IPS DF 6.9 (cell line): ENCODE measurements around the gene FRMD4A.

Source experiments
- DNase-seq: peaks from one replicate; pipeline ENCODE4 v3.0.0-alpha.2; 2013; ENCODE audit warnings: low read depth, low spot score
- H3K27ac ChIP-seq: one replicate; pipeline ENCODE4 v1.5.1; 2013; ENCODE audit warnings: low read length, control low read depth
- H3K27me3 ChIP-seq: 2 replicates; pipeline ENCODE4 v1.6.1; 2013; ENCODE audit warnings: mild to moderate bottlenecking, low read length; ENCODE audit not compliant: control insufficient read depth, insufficient read depth
- H3K36me3 ChIP-seq: 2 replicates; pipeline ENCODE4 v1.6.1; 2013; ENCODE audit warnings: low read length; ENCODE audit not compliant: control insufficient read depth, insufficient read depth
- H3K4me1 ChIP-seq: 2 replicates; pipeline ENCODE4 v1.6.1; 2013; ENCODE audit warnings: low read length; ENCODE audit not compliant: control insufficient read depth, insufficient read depth
- H3K4me3 ChIP-seq: 2 replicates; pipeline ENCODE4 v1.5.1; 2013; ENCODE audit warnings: mild to moderate bottlenecking, low read length
- H3K9me3 ChIP-seq: 2 replicates; pipeline ENCODE4 v1.6.1; 2013; ENCODE audit warnings: low read length, inconsistent platforms; ENCODE audit not compliant: control insufficient read depth, insufficient read depth
- WGBS: extraction: QIAGEN DNeasy Blood & Tissue Kit; methylation state at CpG from one replicate; pipeline ENCODE4 v1.1.7; 2013; ENCODE audit warnings: mixed read lengths, missing lambda C conversion rate; ENCODE audit not compliant: insufficient read length, insufficient coverage; 5-methylcytosine and 5-hydroxymethylcytosine counted together

Gene FRMD4A

GRCh38 chr10:13701157-13701919, 629.4 kb downstream of the FRMD4A start:
- H3K9me3 ChIP-seq: no peaks in the 10 kb centered on the region
- no peak overlapping the region for H3K4me3 ChIP-seq
- peaks cover 4% of the 10 kb centered on the region; the same call in 1 of the 2 replicates for H3K36me3 ChIP-seq
- H3K27ac ChIP-seq: no peak overlapping the region
- WGBS: no CpG with 5 or more reads among the region's 17 CpGs
- peaks cover 4% of the 10 kb centered on the region for H3K4me1 ChIP-seq
- DNase-seq: no peak
- no peaks in the 10 kb centered on the region for H3K27me3 ChIP-seq

- no CpG with 5 or more reads among the region's 10 CpGs for WGBS
- no peak overlapping the region for H3K4me3 ChIP-seq
- no peaks in the 10 kb centered on the region for H3K9me3 ChIP-seq
- no peaks in the 10 kb centered on the region for H3K27me3 ChIP-seq
- DNase-seq: no peak
- no peak overlapping the region for H3K27ac ChIP-seq
- H3K4me1 ChIP-seq: peaks cover under 1% of the 10 kb centered on the region; the same call in 1 of the 2 replicates
- H3K36me3 ChIP-seq: peaks cover 4% of the 10 kb centered on the region; the same call in 1 of the 2 replicates
These were observed 630.1 kb downstream of the FRMD4A start for GRCh38 chr10:13700473-13701144.

GRCh38 chr10:13699216-13699615, 631.5 kb downstream of the FRMD4A start:
- WGBS: no CpG with 5 or more reads among the region's 10 CpGs
- no peak overlapping the region for H3K4me3 ChIP-seq
- no peaks in the 10 kb centered on the region for H3K9me3 ChIP-seq
- DNase-seq: no peak
- no peaks in the 10 kb centered on the region for H3K27me3 ChIP-seq
- H3K27ac ChIP-seq: no peak overlapping the region
- peaks cover 4% of the 10 kb centered on the region; the same call in 1 of the 2 replicates for H3K36me3 ChIP-seq
- H3K4me1 ChIP-seq: no peaks in the 10 kb centered on the region

- Histone ChIP-seq H3K4me1 (no peaks in the 10 kb centered on the region), H3K4me3 (no peak overlapping the region), H3K27ac (no peak overlapping the region), H3K9me3 (no peaks in the 10 kb centered on the region), H3K36me3 (peaks cover 7% of the 10 kb centered on the region), H3K27me3 (no peaks in the 10 kb centered on the region)
- no peak for DNase-seq
- no CpG with 5 or more reads among the region's 6 CpGs for WGBS
These were observed 632.5 kb downstream of the FRMD4A start for GRCh38 chr10:13698217-13698616.

- no peaks in the 10 kb centered on the region for H3K9me3 ChIP-seq
- no peaks in the 10 kb centered on the region for H3K27me3 ChIP-seq
- no CpG with 5 or more reads among the region's 9 CpGs for WGBS
- no peaks in the 10 kb centered on the region for H3K4me1 ChIP-seq
- no peak for DNase-seq
- no peak overlapping the region for H3K27ac ChIP-seq
- no peak overlapping the region for H3K4me3 ChIP-seq
- peaks cover 6% of the 10 kb centered on the region for H3K36me3 ChIP-seq
These were observed 634.7 kb downstream of the FRMD4A start for GRCh38 chr10:13696071-13696470.

- Histone ChIP-seq H3K4me1 (no peaks in the 10 kb centered on the region), H3K9me3 (no peaks in the 10 kb centered on the region), H3K4me3 (no peak overlapping the region), H3K36me3 (peaks cover 5% of the 10 kb centered on the region), H3K27me3 (no peaks in the 10 kb centered on the region), H3K27ac (no peak overlapping the region)
- DNase-seq: no peak
- no CpG with 5 or more reads among the region's 13 CpGs for WGBS
These were observed 635.1 kb downstream of the FRMD4A start for GRCh38 chr10:13695588-13695987.

- Histone ChIP-seq H3K4me3 (no peak overlapping the region), H3K27me3 (no peaks in the 10 kb centered on the region), H3K27ac (no peak overlapping the region), H3K9me3 (no peaks in the 10 kb centered on the region), H3K36me3 (peaks cover 5% of the 10 kb centered on the region), H3K4me1 (peaks cover 3% of the 10 kb centered on the region)
- WGBS: no CpG with 5 or more reads among the region's 21 CpGs
- no peak for DNase-seq
These were observed 636.7 kb downstream of the FRMD4A start for GRCh38 chr10:13693783-13694700.

- WGBS: no CpG with 5 or more reads among the region's 10 CpGs
- peaks cover 3% of the 10 kb centered on the region for H3K4me1 ChIP-seq
- no peaks in the 10 kb centered on the region for H3K9me3 ChIP-seq
- H3K4me3 ChIP-seq: no peak overlapping the region
- H3K36me3 ChIP-seq: peaks cover 5% of the 10 kb centered on the region; the same call in 1 of the 2 replicates
- DNase-seq: no peak
- no peaks in the 10 kb centered on the region for H3K27me3 ChIP-seq
- no peak overlapping the region for H3K27ac ChIP-seq
These were observed 640.4 kb downstream of the FRMD4A start for GRCh38 chr10:13690281-13690825.

- Histone ChIP-seq H3K27ac (no peak overlapping the region), H3K4me3 (no peak overlapping the region), H3K9me3 (no peaks in the 10 kb centered on the region), H3K36me3 (no peaks in the 10 kb centered on the region; the same call in 1 of the 2 replicates), H3K27me3 (no peaks in the 10 kb centered on the region), H3K4me1 (peaks cover 3% of the 10 kb centered on the region)
- WGBS: no CpG with 5 or more reads among the region's 5 CpGs
- DNase-seq: no peak
These were observed 644.4 kb downstream of the FRMD4A start for GRCh38 chr10:13686331-13686752.

GRCh38 chr10:13685885-13686284, 644.8 kb downstream of the FRMD4A start:
- no peak for DNase-seq
- Histone ChIP-seq H3K9me3 (no peaks in the 10 kb centered on the region), H3K4me1 (peaks cover 3% of the 10 kb centered on the region), H3K36me3 (no peaks in the 10 kb centered on the region; the same call in 1 of the 2 replicates), H3K4me3 (no peak overlapping the region), H3K27ac (no peak overlapping the region), H3K27me3 (no peaks in the 10 kb centered on the region)
- WGBS: no CpG with 5 or more reads among the region's 5 CpGs
